Adrenal gland (tissue), 5 donors: ENCODE data around the gene GAR1.

ENCODE experiments used
- POLR2A ChIP-seq, 2 donors: fragments of 450-650 bp; IDR thresholded peaks; one replicate each; pipeline ENCODE4 v1.6.1; 2017; ENCODE audit warnings: antibody characterized with exemption in 2 of 2, mild to moderate bottlenecking in 2 of 2, moderate library complexity in 1 of 2
- TF ChIP-seq, protein P1 (sequence below), 6 experiments: fragments of 450-650 bp in 4 of 6; fragments of 200-600 bp in 2 of 6; sonication (generic) in 1 of 6; IDR thresholded peaks; 1 replicate in 5 of 6; 2 replicates in 1 of 6; pipeline versions ENCODE4 v1.5.1 to v1.8.0; 2016 to 2021; ENCODE audit warnings: antibody characterized with exemption in 6 of 6, mild to moderate bottlenecking in 2 of 6, moderate library complexity in 1 of 6
- donor health status: DM: no; HTN: no; CAD: no.

DNA sequence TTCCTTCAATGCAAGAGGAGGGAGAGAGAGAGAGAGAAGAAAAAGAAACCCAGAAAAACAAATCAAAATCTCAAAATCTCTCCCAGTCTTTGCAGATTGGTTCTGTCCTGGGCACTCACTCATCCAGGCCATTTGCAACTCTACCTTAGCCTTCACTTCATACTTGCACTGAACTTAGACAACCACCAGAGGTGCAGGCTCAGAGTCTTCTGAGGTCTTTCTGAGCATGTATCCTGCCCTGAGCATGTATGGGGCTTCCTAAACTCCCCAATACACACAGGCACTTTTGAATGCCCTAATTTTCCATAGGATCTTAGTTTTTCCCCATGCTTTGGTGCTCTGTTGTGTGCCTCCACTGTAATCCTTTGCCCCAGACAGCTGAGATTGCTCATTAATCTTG, 16.7 kb upstream of the GAR1 start:
- TF ChIP-seq, protein P1, sequence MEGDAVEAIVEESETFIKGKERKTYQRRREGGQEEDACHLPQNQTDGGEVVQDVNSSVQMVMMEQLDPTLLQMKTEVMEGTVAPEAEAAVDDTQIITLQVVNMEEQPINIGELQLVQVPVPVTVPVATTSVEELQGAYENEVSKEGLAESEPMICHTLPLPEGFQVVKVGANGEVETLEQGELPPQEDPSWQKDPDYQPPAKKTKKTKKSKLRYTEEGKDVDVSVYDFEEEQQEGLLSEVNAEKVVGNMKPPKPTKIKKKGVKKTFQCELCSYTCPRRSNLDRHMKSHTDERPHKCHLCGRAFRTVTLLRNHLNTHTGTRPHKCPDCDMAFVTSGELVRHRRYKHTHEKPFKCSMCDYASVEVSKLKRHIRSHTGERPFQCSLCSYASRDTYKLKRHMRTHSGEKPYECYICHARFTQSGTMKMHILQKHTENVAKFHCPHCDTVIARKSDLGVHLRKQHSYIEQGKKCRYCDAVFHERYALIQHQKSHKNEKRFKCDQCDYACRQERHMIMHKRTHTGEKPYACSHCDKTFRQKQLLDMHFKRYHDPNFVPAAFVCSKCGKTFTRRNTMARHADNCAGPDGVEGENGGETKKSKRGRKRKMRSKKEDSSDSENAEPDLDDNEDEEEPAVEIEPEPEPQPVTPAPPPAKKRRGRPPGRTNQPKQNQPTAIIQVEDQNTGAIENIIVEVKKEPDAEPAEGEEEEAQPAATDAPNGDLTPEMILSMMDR (IDR thresholded peaks at IDR 0.05): no peak
- no peak for TF ChIP-seq POLR2A (IDR thresholded peaks at IDR 0.05)
